VCaP (cell line): ENCODE measurements around the gene ADK.

Experiments
- H3K27ac ChIP-seq: fragments of 450-650 bp; 2 replicates; pipeline ENCODE4 v1.5.1; 2017
- TF ChIP-seq, protein P1 (sequence below): fragments of 450-650 bp; conservative IDR thresholded peaks from 2 replicates; pipeline ENCODE4 v1.5.1; 2017; ENCODE audit warnings: mild to moderate bottlenecking, moderate library complexity

ADK gene

DNA sequence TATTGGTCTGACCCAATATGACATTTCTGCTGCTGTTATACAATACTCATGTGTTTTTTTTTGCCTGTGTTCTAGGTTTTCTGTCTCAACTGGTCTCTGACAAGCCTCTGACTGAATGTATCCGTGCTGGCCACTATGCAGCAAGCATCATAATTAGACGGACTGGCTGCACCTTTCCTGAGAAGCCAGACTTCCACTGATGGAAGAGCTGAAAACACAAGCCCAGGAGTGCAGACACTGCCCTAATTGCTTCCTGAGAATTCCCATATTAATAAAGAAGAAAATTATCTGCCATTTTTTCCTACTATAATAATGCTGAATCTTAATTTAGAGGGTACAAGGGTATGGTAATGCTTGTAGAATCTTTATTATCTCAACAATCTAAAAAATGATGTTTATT is 557.2 kb downstream of the ADK start:
- no peak overlapping the region for H3K27ac ChIP-seq
- TF ChIP-seq, protein P1, sequence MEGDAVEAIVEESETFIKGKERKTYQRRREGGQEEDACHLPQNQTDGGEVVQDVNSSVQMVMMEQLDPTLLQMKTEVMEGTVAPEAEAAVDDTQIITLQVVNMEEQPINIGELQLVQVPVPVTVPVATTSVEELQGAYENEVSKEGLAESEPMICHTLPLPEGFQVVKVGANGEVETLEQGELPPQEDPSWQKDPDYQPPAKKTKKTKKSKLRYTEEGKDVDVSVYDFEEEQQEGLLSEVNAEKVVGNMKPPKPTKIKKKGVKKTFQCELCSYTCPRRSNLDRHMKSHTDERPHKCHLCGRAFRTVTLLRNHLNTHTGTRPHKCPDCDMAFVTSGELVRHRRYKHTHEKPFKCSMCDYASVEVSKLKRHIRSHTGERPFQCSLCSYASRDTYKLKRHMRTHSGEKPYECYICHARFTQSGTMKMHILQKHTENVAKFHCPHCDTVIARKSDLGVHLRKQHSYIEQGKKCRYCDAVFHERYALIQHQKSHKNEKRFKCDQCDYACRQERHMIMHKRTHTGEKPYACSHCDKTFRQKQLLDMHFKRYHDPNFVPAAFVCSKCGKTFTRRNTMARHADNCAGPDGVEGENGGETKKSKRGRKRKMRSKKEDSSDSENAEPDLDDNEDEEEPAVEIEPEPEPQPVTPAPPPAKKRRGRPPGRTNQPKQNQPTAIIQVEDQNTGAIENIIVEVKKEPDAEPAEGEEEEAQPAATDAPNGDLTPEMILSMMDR, result no peak

GRCh38 chr10:74718208-74718607 is 567.2 kb downstream of the ADK start:
- no peak overlapping the region for H3K27ac ChIP-seq
- TF ChIP-seq, protein P1, result no peak

- TF ChIP-seq, protein P1, result no peak
- no peak overlapping the region for H3K27ac ChIP-seq
These were observed 577.2 kb downstream of the ADK start for GRCh38 chr10:74728225-74728624.

- H3K27ac ChIP-seq, result no peak overlapping the region
- TF ChIP-seq, protein P1, result no peak
These were observed 579.2 kb downstream of the ADK start for GRCh38 chr10:74730246-74730645.

DNA sequence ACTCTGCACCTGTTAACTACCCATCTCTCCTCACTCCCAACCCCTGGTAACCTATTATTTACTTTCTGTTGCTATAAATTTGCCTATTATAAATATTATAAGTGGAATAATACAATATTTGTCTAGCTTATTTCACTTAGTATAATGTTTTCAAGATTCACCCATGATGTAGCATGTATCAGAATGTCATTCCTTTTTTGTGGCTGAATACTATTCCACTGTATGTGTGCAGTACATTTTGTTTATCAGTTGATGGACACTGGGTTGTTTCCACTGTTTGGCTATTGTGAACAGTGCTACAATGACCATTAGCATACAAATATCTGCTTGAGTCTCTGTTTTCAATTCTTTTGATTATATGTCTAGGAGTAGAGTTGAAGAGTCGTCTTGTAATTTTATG is 582.6 kb downstream of the ADK start:
- no peak overlapping the region for H3K27ac ChIP-seq
- TF ChIP-seq, protein P1, result no peak

GRCh38 chr10:74736029-74736428 is 585.0 kb downstream of the ADK start:
- H3K27ac ChIP-seq, result no peak overlapping the region
- TF ChIP-seq, protein P1, result no peak

GRCh38 chr10:74738052-74738451 is 587.0 kb downstream of the ADK start:
- H3K27ac ChIP-seq, result no peak overlapping the region

More at GRCh38 chr10:74738052-74738451, 587.0 kb downstream of the ADK start:
- TF ChIP-seq, protein P1, result no peak; the same call in 1 of the 2 replicates
